NCI-H2029 treated with DMSO at 0.1 percent for 48 hours (cell line): ENCODE data around the gene OR2A5.
"Not testable (repeated sequence)": the region's sequence is repeated elsewhere in the genome, so short reads cannot be mapped to it uniquely, and the experiment has no call there.

ENCODE experiments used
- DNase-seq: peaks from one replicate; lab custom pipeline; 2025; lab: John Stamatoyannopoulos, UW

Gene OR2A5, protein sequence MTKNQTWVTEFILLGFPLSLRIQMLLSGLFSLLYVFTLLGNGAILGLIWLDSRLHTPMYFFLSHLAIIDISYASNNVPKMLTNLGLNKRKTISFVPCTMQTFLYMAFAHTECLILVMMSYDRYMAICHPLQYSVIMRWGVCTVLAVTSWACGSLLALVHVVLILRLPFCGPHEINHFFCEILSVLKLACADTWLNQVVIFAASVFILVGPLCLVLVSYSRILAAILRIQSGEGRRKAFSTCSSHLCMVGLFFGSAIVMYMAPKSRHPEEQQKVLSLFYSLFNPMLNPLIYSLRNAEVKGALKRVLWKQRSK

DNA sequence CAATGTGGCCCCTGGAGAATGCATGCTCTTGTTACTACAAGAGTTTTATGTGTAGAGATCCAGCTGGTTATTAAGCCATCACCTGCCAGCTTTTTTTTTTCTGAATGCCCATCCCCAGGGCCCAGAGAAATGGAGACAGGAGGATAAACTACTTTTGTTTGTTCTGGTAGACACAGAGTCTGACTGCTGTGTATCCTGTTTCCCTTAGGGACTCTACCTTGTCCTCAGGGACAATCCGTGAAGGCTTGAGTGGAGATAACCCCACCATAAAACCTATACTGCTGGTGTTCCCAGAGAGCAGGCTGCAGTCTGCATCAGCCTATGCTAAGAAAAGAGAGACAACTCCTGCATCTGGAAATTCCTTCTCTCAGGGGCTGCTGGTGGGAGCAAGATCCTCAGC lies at the start of gene OR2A5:
Gene OR2A5 (plus strand): TSS at position 301 of the 400 bp plus-strand sequence. CDS start 1,454 bp downstream, outside the sequence.
- DNase-seq, result no peak

DNA sequence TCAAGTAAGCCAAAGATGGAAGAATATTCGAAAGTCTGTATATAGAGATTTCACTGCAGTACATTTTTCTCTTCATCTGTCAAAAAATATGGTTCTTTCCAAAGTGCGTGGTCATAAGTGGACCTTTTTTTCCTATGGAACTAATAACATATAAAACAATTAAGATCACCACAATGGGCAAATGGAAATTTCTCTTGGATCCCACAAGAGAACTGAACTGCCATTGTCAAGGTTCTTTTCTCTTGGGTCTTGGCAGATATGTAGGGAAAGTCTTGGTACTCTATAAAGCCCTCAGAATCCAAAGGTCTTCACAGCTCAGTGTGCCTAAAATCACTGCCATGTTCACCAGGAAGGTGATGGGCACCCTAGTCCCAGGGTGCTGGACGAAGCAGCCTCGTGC lies 48.7 kb upstream of the OR2A5 start, which contains the start of gene OR6B1:
Gene OR6B1 (plus strand): TSS at position 301 of the 400 bp plus-strand sequence. CDS start 3,677 bp downstream, outside the sequence.
- DNase-seq, result no peak

DNA sequence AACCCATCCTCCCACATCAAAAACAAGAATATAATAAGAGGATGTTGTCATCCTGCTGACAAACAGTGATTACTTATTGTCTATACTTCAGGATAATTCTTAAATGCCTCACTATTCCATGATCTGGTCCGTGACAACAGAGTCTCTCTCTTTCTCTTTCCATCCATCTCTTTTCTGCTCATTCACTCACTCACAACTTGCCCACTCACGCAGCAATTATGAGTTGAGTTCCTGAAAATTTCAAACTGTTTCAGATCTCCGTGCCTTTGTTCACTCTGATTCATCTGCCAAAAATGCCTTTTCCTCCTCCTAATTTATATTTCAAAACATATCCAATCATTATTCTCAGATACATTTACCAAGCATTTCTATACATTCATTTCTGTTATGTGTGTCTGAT lies 47.2 kb upstream of the OR2A5 start:
- no peak for DNase-seq

DNA sequence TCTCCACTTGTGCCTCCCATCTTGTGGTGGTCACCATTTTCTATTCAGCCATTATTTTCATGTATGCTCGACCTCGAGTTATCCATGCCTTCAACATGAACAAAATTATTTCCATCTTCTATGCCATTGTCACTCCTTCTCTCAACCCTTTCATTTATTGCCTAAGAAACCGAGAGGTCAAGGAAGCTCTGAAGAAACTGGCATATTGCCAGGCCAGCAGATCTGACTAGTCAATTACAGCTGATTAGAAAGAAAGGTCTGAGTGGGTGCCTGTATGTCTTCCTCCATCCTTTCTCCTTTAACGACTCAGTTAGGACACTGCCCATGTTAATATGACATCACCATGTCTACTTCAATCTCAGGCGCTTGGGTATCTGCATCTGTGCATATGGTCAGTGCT lies 44.0 kb upstream of the OR2A5 start:
- DNase-seq, result no peak

DNA sequence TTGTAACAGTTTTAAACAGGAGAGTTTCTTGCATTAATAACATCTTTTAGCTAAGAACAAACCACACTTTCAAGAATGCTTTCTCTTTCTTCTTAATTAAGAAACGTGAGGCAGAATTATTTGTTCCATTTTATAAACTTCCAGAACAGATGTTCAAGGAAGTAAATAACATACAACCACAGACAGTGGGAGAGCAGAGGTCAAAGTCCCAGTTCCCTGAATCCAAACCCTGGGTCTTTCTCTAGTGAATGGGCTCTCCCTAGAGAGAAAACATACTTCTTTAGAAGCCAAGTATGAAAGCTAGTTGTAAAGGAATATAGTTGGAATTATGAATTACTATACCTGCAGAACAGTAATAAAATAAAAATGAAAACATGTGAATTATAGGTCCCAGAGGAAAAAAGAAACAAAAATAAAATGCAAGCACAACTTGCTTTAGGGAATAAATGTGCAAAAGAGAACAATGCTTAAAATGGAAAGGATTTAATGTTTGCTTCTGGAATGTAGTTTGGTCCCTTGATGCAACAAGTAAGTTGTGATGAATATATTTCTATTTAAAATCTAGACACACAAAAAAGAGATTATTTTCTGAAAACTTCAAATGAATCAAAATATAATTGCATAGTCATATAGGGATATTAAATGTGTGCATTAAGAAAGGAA lies 42.6 kb upstream of the OR2A5 start:
- DNase-seq, result no peak

DNA sequence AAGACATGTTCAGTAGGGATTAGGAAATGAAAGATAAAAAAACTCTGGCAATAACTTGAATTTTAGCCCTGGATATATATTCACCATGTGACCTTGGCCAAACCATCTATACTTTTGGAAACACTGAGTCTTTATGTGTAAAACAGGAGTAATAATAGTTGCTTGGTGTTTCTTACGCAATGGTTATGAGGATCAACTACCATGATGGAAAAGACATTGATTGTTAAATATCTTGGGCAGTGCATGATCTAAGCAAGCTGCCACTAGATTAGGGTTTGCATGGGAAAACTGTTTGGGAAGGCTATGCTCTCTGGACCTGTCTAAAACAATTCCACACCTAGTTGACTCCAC lies 42.1 kb upstream of the OR2A5 start:
- DNase-seq, result no peak

DNA sequence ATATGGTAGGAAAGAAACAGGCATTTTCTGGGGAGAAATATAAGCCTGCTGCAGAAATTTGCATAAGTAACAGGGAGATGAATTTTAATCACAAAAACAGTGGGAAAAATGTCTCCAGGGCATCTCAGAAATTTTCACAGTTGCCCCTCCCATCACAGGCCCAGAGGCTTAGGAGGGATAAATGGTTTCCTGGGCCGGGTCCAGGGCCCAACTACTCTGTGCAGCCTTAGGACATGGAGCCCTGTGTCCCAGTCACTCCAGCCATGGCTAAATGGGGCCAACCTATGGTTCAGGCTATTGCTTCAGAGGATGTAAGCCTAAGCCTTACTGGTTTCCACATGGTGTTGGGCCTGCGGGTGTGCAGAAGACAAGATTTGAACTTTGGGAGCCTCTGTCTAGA lies 39.4 kb upstream of the OR2A5 start:
- DNase-seq, result no peak

DNA sequence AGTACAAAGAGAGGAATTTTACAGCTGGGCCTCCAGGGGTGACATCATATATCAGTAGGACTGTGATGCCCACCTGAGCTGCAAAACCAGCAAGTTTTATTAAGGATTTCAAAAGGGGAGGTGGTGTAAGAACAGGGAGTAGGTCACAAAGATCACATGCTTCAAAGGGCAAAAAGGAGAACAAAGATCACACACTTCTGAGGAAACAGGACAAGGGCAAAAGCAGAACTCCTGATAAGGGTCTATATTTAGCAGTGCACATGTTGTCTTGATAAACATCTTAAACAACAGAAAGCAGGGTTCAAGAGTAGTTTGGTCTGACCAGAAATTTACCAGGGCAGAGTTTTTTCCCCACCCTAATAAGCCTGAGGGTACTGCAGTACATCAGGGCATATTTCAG lies 38.7 kb upstream of the OR2A5 start:
- DNase-seq, result not testable (repeated sequence)

DNA sequence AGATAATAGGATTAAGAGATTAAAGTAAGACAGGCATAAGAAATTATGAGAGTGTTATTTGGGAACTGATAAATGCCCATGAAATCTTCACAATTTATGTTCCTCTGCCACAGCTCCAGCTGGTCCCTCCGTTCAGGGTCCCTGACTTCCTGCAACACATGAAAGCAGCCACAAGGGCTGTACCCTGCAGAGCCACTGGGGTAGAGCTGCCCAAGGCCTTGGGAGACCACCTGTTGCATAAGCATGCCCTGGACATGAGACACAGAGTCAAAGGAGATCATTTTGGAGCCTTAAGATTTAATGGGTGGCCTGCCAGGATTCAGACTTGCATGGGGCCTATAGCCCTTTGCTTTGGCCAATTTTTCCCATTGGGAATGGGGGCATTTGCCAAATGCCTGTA lies 37.9 kb upstream of the OR2A5 start:
- DNase-seq, result not testable (repeated sequence)

DNA sequence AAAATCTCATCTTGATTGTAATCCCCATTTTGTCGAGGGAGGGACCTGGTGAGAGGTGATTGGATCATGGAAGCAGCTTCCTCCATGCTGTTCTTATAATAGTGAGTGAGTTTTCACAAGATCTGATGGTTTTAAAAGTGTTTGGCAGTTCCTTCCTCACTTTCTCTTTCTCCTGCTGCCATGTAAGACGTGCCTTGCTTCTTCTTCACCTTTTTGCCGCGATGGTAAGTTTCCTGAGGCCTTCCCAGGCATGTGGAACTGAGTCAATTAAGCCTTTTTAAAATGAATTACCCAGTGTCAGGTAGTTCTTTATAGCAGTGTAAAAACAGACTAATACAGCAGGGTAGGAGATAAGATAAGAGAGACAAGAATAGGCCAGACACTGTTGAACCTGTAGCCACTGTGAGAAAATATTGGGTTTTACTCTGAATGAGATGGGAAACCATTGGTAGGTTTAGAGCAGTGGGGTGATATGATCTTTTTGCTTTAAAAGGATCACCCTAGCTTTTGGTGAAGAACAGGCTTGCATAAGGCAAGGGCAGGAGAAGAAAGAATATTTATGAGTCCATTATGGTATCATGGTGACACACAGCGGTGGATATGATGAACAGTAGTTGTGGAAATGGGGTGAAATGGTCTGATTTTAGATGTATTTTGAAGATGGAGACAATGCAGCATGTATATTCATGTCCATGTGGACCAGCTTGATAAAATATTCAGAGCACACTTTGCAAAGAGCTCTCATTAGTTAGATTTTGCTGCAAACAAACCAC lies 37.1 kb upstream of the OR2A5 start:
- DNase-seq, result no peak

DNA sequence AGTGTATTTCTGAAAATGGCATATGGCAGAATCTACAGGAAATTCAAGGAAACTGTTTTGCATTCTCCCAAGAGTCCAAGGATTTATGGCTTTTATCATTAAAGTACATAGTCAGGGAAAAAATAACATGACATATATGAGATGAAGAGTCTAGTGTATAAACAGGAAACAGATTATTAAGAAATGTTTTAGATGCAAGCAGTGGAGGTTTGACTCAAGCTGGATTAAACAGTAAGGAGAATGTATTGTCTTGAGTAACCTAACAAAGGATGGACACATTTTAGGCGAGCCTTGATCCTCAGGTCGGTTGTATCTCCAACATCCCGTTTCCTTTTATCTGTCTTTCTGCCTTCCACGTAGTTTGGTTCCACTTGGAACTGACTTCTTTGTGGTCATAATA lies 30.7 kb upstream of the OR2A5 start:
- DNase-seq, result no peak

DNA sequence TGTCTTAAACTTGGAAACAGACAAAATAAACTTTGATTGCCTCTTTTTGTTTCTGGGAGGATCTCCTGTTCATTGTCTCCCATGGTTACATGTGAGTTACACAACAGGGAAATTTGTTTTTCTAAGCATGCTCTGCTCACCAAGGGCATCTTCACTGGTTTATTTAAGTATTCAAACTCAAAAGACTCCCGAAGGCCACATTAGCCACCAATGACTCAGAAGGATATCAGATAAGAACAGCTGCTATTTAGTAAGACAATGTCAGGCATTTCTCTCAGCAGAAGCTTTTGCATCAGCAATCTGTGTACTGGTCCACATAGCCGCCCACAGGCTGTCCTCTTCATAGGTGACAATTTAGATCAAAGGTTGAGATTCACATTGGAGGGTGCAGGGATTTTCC lies 29.3 kb upstream of the OR2A5 start:
- no peak for DNase-seq

DNA sequence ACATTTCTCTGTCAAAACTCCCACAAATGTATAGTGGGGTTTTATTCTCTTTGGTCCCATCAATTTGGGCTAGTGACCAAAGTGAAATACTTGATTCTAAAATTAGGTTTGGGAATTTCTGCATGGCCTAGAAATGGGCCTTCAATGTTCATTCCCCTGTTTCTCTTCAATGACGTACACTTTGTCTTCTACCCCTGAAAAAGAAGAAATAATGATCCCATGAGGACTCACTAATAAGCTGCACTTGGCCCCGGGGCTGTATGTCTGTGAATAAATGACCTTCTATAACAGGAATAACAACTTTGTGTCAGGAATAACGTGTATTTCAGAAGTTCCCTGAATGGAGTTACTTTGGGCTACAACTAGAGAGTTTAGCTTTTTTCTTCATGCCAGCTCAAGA lies 28.4 kb upstream of the OR2A5 start:
- DNase-seq, result no peak

DNA sequence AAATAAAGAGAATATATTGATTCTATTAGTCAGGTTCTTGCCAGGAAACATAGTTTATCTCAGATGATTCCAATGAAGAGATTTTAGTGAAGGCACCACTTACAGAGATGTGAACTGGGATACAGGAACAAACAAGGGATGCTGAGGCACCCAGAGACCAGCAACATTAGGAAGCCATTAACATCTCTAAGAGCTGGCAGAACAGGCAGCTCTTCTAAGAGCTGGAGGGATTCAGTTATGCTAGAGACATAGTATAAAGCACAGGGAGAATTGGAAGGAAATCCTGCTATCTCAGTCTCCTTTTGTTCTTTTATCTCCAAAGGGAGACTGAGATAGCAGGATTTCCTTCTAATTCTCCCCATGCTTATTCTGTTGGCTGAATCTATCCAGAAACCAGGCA lies 26.6 kb upstream of the OR2A5 start:
- DNase-seq, result no peak

DNA sequence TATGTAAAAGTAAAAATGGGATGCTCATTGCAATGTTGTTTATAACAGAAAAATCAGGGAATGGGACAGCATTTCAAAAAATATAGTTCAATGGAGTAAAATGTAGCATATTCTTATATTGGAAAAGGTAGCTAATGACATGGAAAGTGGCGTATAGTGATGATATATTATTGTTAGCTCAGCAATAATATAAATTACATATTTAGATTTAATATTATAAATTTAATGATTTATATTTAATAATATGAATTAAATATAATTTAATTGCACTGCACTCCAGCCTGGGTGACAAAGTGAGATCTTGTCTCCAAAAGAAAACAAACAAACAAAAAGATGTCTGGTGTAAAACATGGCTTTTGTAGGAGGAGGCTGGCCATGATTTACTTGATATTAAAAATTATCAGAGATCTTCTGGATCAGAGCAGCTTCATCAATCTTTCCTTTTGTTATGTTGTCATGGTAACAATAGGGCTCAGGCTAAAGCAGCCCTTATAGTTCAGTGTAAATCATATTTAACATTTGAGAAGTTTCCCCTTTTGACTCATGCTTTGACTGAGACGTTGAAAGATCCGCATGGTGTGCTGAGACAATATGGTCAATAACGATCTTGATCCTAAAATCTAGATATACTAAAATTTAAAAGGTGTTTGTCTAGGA lies 25.4 kb upstream of the OR2A5 start:
- no peak for DNase-seq

DNA sequence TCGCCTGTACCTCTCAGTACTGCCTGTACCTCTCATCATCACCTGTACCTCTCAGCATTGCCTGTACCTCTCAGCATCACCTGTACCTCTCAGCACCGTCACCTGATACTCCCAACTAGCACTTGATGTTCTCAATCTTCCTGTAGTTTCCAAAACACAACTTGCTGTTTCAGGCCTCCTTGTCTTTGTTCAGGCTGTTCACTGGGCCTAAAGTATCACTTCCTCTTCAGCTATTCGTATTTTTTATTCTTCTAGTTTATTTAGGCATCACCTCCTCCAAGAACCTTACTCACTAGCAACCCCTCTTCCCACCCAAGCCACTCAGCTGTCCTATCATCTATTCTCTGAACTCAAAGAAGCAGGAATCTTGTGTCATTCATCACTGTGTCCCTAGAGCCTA lies 24.5 kb upstream of the OR2A5 start:
- no peak for DNase-seq

DNA sequence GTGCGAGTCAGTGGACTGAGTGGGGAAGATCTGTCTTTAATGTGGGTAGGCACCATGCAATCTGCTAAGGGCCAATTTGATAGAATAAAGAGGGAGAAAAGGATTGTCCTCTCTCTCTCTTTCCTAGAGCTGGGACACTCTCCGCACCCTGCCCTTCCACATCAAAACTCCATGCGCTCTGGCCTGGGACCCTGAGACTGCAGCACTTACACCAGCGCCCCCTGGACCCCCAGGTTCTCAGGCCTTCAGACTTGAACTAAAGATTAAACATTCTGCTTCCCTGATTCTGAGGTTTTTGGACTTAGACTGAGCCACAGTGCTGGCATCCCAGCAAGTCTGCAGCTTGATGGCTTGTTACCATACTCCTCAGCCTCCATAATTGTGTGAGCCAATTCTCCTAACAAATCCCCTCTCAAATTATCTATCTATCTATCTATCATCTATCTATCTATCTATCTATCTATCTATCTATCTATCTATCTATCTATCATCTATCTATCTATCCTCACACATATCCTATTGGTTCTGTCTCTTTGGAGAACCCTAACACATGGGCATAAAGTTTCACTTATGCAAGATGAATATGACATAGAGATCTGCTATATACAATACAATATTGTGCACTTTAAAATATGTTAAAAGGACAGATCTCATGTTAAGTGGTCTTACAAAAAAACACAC lies 22.4 kb upstream of the OR2A5 start:
- DNase-seq, result no peak

DNA sequence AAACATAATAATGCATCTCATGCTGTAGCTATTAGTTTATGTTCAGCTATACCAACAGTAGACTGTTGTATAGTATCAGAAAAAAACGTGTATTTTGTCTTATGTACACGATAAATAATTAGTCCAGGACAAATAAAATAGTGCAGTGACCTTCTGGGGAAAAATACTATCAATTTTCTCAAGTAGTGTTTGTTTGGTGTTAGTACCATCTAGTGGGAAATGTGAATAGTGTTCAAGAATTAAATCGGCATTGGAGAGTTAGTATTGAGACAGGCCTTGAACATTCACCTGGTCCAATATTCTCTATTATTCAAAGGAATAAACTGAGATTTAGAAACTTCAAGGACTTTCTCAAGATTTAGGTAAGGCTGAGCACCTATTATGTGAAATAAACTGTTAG lies 21.7 kb upstream of the OR2A5 start:
- no peak for DNase-seq

DNA sequence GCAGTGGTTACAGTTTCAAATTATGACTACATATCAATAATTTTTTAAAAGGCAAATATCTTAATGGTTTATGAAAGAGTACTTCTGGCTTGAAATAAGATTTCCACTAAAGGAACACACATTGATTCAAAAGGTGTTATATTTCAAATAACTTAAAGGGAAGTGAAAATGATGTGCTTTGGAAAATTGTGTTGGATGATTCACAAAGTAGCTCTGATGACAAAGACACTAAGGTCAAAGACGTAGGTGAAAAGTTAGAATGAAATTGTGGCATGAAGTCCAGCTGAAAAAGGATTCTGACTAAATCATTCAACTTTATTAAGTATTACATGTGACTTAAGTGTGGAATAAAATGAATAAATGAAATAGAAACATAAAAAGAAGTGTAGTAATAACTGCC lies 20.8 kb upstream of the OR2A5 start:
- DNase-seq, result no peak

DNA sequence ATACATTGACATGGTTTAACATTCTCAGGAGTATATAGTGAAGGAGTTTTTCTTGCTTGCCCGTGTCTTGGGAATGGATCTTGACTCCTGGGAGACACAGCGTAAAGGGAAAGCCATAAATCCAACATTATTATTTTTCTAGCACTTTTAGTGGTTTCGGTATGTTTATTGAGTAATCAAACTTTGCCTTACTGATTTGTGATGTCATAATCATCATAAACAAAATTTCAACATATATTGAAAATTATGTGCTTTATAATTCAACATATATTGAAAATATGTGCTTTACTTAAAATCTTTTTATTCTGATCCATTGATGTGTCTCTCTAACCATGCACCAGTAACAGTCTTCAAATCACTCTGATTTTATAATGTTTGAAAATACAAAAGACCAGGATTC lies 20.2 kb upstream of the OR2A5 start:
- DNase-seq, result no peak

DNA sequence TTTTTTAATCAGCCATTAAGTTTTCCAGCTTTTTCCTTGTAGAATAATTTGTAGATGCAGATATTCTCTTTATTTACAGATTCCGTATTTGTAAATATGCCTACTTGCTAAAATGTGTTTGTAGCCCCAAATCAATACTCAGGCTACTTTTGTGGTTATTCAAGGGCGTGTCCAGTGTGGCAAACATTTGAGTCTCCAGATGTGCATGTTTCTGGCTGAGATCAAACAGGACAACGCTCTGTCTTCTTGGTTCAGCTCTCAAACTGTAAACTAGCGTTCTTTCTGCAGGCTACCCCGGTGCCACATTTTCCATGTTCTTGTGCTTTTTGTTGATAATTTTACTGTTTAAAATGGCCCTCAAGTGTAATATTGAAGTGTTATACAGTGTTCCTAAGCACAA lies 16.2 kb upstream of the OR2A5 start:
- DNase-seq, result no peak
